ENCODE data around the gene STRIP2. TPM values are rescaled to one million over a fixed set of nuclear protein-coding genes. Genes with fewer than 3 reads are reported as not detected.

STRIP2 gene
- total RNA-seq, 1 experiment from 2014 or later = 10.8 TPM

DNA sequence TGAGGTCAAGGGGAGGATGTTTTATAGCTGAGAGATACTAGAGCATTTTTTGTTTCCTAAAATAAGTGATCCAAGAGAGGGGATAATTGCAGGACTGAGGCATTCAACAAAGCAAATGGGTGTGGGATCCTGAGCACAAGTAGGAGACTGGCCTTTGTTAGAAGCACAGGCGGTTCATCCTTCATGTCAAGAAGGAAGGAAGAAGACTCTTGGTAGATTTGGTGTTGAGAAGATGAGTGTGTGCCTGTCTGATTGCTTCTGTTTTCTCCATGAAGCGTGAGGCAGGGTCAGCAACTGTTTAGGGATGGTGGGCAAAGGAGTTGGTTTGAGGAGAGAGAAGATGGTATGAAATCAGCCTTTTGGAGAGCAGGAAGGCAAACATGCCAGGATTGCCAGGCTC lies 27.6 kb downstream of the STRIP2 start:
- no peaks in the 10 kb centered on the region for H4K20me1 ChIP-seq (ENCODE audit: insufficient read depth)
- ChIA-PET CTCF (no interaction called here), RAD21 (ENCODE audit: low non-redundant PET in 1 of 2, low total read pairs in 2 of 2, uncharacterized antibody in 2 of 2, unreplicated experiment in 2 of 2) (no interaction called here), POLR2A (no interaction called here)
- H3K9me3 ChIP-seq (ENCODE audit: control insufficient read depth in 1 of 2, insufficient read depth in 1 of 2, low read depth in 1 of 2, low read length in 2 of 2) = no peaks in the 10 kb centered on the region
- no peak overlapping the region for H3K4me2 ChIP-seq (ENCODE audit: low read length)
- H3K27ac ChIP-seq (ENCODE audit: low read depth, low read length) = no peak overlapping the region
- intact Hi-C loops (cut with micrococcal nuclease) = no loop called here
- H3K79me2 ChIP-seq (ENCODE audit: insufficient read depth, low read length) = no peaks in the 10 kb centered on the region
- H3K9ac ChIP-seq (ENCODE audit: low read length) = no peak overlapping the region
- H3K27me3 ChIP-seq (ENCODE audit: insufficient read depth, low read length) = no peaks in the 10 kb centered on the region
- no peaks in the 10 kb centered on the region for H3K4me1 ChIP-seq (ENCODE audit: control insufficient read depth in 1 of 2, insufficient read depth in 2 of 2, low read length in 2 of 2)
- DNase-seq (ENCODE audit: low read depth, low spot score) (no peak), ATAC-seq (no peak)
- H3K9me2 ChIP-seq (ENCODE audit: insufficient read depth) = no peaks in the 10 kb centered on the region
- H3K4me3 ChIP-seq (replicated peaks in 1 of 2; ENCODE audit: low read depth in 1 of 2, low read length in 2 of 2) = no peak overlapping the region
- H2AFZ ChIP-seq (ENCODE audit: low read depth, low read length, poor library complexity, severe bottlenecking) = no peak overlapping the region
- TF ChIP-seq, protein P1, sequence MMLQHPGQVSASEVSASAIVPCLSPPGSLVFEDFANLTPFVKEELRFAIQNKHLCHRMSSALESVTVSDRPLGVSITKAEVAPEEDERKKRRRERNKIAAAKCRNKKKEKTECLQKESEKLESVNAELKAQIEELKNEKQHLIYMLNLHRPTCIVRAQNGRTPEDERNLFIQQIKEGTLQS (IDR thresholded peaks at IDR 0.05) = no peak
- TF ChIP-seq POLR2AphosphoS5 (IDR thresholded peaks at IDR 0.05; ENCODE audit: low read depth, low read length) (no peak), CBX3 (IDR thresholded peaks at IDR 0.05; ENCODE audit: low read depth) (no peak), RAD21 (IDR thresholded peaks at IDR 0.05; ENCODE audit: low read depth) (no peak), EZH2 (IDR thresholded peaks at IDR 0.05) (no peak), EZH2phosphoT487 (IDR thresholded peaks at IDR 0.05; ENCODE audit: borderline replicate concordance) (no peak)
- TF ChIP-seq, protein P2, sequence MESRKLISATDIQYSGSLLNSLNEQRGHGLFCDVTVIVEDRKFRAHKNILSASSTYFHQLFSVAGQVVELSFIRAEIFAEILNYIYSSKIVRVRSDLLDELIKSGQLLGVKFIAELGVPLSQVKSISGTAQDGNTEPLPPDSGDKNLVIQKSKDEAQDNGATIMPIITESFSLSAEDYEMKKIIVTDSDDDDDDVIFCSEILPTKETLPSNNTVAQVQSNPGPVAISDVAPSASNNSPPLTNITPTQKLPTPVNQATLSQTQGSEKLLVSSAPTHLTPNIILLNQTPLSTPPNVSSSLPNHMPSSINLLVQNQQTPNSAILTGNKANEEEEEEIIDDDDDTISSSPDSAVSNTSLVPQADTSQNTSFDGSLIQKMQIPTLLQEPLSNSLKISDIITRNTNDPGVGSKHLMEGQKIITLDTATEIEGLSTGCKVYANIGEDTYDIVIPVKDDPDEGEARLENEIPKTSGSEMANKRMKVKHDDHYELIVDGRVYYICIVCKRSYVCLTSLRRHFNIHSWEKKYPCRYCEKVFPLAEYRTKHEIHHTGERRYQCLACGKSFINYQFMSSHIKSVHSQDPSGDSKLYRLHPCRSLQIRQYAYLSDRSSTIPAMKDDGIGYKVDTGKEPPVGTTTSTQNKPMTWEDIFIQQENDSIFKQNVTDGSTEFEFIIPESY (IDR thresholded peaks at IDR 0.05; ENCODE audit: extremely low read depth, insufficient replicate concordance, low read length) = no peak
- TF ChIP-seq, protein P3, sequence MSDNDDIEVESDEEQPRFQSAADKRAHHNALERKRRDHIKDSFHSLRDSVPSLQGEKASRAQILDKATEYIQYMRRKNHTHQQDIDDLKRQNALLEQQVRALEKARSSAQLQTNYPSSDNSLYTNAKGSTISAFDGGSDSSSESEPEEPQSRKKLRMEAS (IDR thresholded peaks at IDR 0.05) = no peak
- BruUV-seq (replicated peaks) = no TSS peak
- H3K36me3 ChIP-seq (ENCODE audit: control insufficient read depth in 1 of 2, insufficient read depth in 2 of 2, low read length in 2 of 2) = peaks cover 9 to 27% of the 10 kb centered on the region in 2 experiments

DNA sequence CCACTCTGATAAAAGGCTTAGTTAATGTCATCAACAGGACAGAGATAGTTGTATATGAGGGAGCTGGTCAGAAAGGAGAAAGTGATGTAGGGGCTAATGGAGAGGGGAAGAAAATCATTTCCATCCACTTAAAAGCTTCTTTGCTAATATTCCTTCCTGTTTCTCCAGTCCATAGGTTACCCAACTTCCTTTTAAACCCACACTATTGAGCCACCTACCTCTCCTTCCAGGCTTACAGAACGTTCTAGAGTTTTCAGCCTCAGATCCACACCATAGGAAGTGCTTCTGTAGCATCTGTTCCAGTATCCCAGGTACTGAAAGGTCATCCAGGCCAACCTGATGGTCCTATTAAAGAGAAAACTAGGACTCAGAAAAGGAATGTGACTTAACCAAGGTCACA lies 28.2 kb downstream of the STRIP2 start:
- no peaks in the 10 kb centered on the region for H3K27me3 ChIP-seq (ENCODE audit: insufficient read depth, low read length)
- H3K79me2 ChIP-seq (ENCODE audit: insufficient read depth, low read length) = no peaks in the 10 kb centered on the region
- H3K9me3 ChIP-seq (ENCODE audit: control insufficient read depth in 1 of 2, insufficient read depth in 1 of 2, low read depth in 1 of 2, low read length in 2 of 2) = no peaks in the 10 kb centered on the region
- H4K20me1 ChIP-seq (ENCODE audit: insufficient read depth) = no peaks in the 10 kb centered on the region
- H3K4me2 ChIP-seq (ENCODE audit: low read length) = no peak overlapping the region
- DNase-seq (ENCODE audit: low read depth, low spot score) (no peak), ATAC-seq (no peak)
- H3K4me1 ChIP-seq (ENCODE audit: control insufficient read depth in 1 of 2, insufficient read depth in 2 of 2, low read length in 2 of 2) = no peaks in the 10 kb centered on the region
- H3K36me3 ChIP-seq (ENCODE audit: control insufficient read depth in 1 of 2, insufficient read depth in 2 of 2, low read length in 2 of 2) = peaks cover 9 to 27% of the 10 kb centered on the region in 2 experiments
- H2AFZ ChIP-seq (ENCODE audit: low read depth, low read length, poor library complexity, severe bottlenecking) = no peak overlapping the region
- BruUV-seq (replicated peaks) = no TSS peak
- POLR2A ChIA-PET = no interaction called here
- RAD21 ChIA-PET (ENCODE audit: low non-redundant PET in 1 of 2, low total read pairs in 2 of 2, uncharacterized antibody in 2 of 2, unreplicated experiment in 2 of 2) = no interaction called here
- no peak overlapping the region for H3K9ac ChIP-seq (ENCODE audit: low read length)
- H3K27ac ChIP-seq (ENCODE audit: low read depth, low read length) = no peak overlapping the region
- CTCF ChIA-PET = no interaction called here
- H3K9me2 ChIP-seq (ENCODE audit: insufficient read depth) = no peaks in the 10 kb centered on the region
- intact Hi-C loops (cut with micrococcal nuclease) = no loop called here
- no peak overlapping the region for H3K4me3 ChIP-seq (replicated peaks in 1 of 2; ENCODE audit: low read depth in 1 of 2, low read length in 2 of 2)
- TF ChIP-seq, protein P3 (IDR thresholded peaks at IDR 0.05) = no peak
- TF ChIP-seq, protein P1 (IDR thresholded peaks at IDR 0.05) = no peak
- TF ChIP-seq SP1 (IDR thresholded peaks at IDR 0.05; ENCODE audit: low read depth) (no peak), SRF (IDR thresholded peaks at IDR 0.05; ENCODE audit: low read depth) (no peak), SIN3A (IDR thresholded peaks at IDR 0.05; ENCODE audit: low read depth) (no peak), EZH2phosphoT487 (IDR thresholded peaks at IDR 0.05; ENCODE audit: borderline replicate concordance) (no peak)
- TF ChIP-seq, protein P4, sequence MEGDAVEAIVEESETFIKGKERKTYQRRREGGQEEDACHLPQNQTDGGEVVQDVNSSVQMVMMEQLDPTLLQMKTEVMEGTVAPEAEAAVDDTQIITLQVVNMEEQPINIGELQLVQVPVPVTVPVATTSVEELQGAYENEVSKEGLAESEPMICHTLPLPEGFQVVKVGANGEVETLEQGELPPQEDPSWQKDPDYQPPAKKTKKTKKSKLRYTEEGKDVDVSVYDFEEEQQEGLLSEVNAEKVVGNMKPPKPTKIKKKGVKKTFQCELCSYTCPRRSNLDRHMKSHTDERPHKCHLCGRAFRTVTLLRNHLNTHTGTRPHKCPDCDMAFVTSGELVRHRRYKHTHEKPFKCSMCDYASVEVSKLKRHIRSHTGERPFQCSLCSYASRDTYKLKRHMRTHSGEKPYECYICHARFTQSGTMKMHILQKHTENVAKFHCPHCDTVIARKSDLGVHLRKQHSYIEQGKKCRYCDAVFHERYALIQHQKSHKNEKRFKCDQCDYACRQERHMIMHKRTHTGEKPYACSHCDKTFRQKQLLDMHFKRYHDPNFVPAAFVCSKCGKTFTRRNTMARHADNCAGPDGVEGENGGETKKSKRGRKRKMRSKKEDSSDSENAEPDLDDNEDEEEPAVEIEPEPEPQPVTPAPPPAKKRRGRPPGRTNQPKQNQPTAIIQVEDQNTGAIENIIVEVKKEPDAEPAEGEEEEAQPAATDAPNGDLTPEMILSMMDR (IDR thresholded peaks at IDR 0.05 in 2 of 3, conservative IDR thresholded peaks at IDR 0.05 in 1 of 3; ENCODE audit: borderline replicate concordance in 1 of 3, insufficient read depth in 1 of 3, low read depth in 2 of 3, low read length in 2 of 3) = no peak
